Smooth muscle cell (in vitro differentiated cells): ENCODE results near the gene EHD4. TPM values are rescaled to one million over a fixed set of nuclear protein-coding genes. Genes with fewer than 3 reads are reported as not detected.

Experiments used
- DNase-seq: peaks from one replicate; lab custom pipeline; 2025; ENCODE audit not compliant: unreplicated experiment; lab: John Stamatoyannopoulos, UW
- H2AFZ ChIP-seq: fragments of 200-600 bp; sonication (generic); 2 replicates; pipeline ENCODE4 v1.6.0; 2016; ENCODE audit warnings: antibody characterized with exemption, low read depth, mild to moderate bottlenecking
- H3F3A ChIP-seq: fragments of 200-600 bp; sonication (generic); 2 replicates; pipeline ENCODE4 v1.6.0; 2017; ENCODE audit warnings: antibody characterized with exemption, low read depth
- H3K27ac ChIP-seq: fragments of 200-600 bp; sonication (generic); 2 replicates; pipeline ENCODE4 v1.5.1; 2016; ENCODE audit warnings: low read depth, mild to moderate bottlenecking
- H3K27me3 ChIP-seq: fragments of 200-600 bp; sonication (generic); 2 replicates; pipeline ENCODE4 v1.6.1; 2016; ENCODE audit warnings: low read depth, mild to moderate bottlenecking
- H3K36me3 ChIP-seq: fragments of 200-600 bp; sonication (generic); 2 replicates; pipeline ENCODE4 v1.5.1; 2016; ENCODE audit warnings: low read depth
- H3K4me1 ChIP-seq: fragments of 200-600 bp; sonication (generic); 2 replicates; pipeline ENCODE4 v1.5.1; 2016; ENCODE audit warnings: low read depth
- H3K4me2 ChIP-seq: fragments of 200-600 bp; sonication (generic); 2 replicates; pipeline ENCODE4 v1.6.0; 2016; ENCODE audit warnings: mild to moderate bottlenecking
- H3K4me3 ChIP-seq: fragments of 200-600 bp; sonication (generic); 2 replicates; pipeline ENCODE4 v1.5.1; 2016; ENCODE audit warnings: mild to moderate bottlenecking
- H3K79me2 ChIP-seq: fragments of 200-600 bp; sonication (generic); 2 replicates; pipeline ENCODE4 v1.6.0; 2016; ENCODE audit warnings: low read depth, mild to moderate bottlenecking
- H3K9ac ChIP-seq: fragments of 200-600 bp; sonication (generic); 2 replicates; pipeline ENCODE4 v1.6.0; 2016; ENCODE audit warnings: low read depth
- H3K9me3 ChIP-seq: fragments of 200-600 bp; sonication (generic); replicated peaks from 2 replicates; pipeline ENCODE4 v1.5.1; 2016; ENCODE audit warnings: low read depth
- H4K20me1 ChIP-seq: fragments of 200-600 bp; sonication (generic); 2 replicates; pipeline ENCODE4 v1.6.0; 2016; ENCODE audit warnings: low read depth
- WGBS: methylation state at CpG from one replicate; pipeline ENCODE4 v1.1.7; 2016; ENCODE audit warnings: low lambda C conversion rate; 5-methylcytosine and 5-hydroxymethylcytosine counted together
- polyA plus RNA-seq: library from polyadenylated mRNA; unstranded; fragments of >200 nt; fragmentation: Nextera tagmentation; extraction: Ambion mirVana; gene quantifications from 2 replicates; pipeline ENCODE4 v1.2.1, GENCODE V29; 2016
- total RNA-seq: library from RNA; depleted of rRNA; stranded (reverse); fragments of >200 nt; gene quantifications from 2 replicates; pipeline ENCODE4 v1.2.3, GENCODE V29; 2014
- TF ChIP-seq, protein P1 (sequence below): fragments of 200-600 bp; sonication (generic); IDR thresholded peaks from 2 replicates; pipeline ENCODE4 v1.5.1; 2017; ENCODE audit warnings: borderline replicate concordance, mild to moderate bottlenecking, antibody characterized with exemption; ENCODE audit not compliant: insufficient read depth, poor library complexity, severe bottlenecking

EHD4 gene
- total and polyA plus RNA-seq, 2 experiments from 2014 or later, result 11.5 to 15.8 TPM

DNA sequence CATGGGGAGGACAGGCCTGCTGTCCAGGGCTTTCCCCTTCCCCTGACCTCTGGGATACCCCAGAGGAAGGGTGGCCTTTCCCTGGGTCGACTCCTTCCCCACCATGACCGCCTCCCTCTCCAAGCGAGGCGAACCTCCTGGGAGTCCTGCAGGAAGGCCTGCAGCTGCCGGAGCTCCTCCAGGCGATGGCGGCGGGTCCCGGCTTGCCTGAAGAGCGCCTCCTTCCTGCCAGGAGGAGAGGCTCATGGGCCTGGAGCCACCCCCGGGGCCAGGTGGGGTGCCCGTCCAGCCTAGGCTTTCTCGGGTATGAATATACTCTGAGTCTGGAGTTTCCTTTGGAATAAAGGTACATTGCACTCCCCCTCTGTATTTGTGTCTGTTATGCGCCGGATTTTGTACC, 113.6 kb downstream of the EHD4 start:
- no peak for DNase-seq
- Histone ChIP-seq H3K9ac (no peak overlapping the region), H3F3A (no peaks in the 10 kb centered on the region)

DNA sequence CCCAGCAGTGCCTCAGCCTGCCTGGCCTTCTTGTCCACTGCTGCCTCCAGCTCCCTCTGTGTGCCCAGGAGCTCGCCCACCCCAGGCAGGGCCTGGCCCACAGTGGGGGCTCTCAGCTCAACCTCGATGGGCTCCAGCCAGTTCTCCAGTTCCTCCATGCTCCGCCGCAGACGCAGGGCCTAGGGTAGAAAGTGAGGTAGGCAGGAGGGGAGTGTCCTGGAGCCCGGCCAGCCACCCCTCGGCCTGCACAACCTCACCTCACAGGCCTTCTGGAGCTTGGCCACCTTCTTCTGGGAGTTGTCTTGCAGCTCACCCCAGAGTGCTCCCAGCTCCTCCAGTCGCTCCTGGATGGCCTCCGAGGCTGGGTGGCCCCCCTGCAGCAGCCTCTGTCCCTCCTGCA, 115.0 kb downstream of the EHD4 start:
- Histone ChIP-seq H4K20me1 (no peaks in the 10 kb centered on the region), H3K4me2 (no peak overlapping the region), H2AFZ (no peak overlapping the region), H3K9me3 (no peaks in the 10 kb centered on the region), H3F3A (no peaks in the 10 kb centered on the region), H3K79me2 (no peaks in the 10 kb centered on the region), H3K4me3 (no peak overlapping the region), H3K27ac (no peak overlapping the region), H3K4me1 (no peaks in the 10 kb centered on the region), H3K36me3 (no peaks in the 10 kb centered on the region), H3K27me3 (no peaks in the 10 kb centered on the region), H3K9ac (no peak overlapping the region)
- WGBS, result 94% methylated on average over 9 of the region's 9 CpGs
- DNase-seq, result no peak
- TF ChIP-seq, protein P1, sequence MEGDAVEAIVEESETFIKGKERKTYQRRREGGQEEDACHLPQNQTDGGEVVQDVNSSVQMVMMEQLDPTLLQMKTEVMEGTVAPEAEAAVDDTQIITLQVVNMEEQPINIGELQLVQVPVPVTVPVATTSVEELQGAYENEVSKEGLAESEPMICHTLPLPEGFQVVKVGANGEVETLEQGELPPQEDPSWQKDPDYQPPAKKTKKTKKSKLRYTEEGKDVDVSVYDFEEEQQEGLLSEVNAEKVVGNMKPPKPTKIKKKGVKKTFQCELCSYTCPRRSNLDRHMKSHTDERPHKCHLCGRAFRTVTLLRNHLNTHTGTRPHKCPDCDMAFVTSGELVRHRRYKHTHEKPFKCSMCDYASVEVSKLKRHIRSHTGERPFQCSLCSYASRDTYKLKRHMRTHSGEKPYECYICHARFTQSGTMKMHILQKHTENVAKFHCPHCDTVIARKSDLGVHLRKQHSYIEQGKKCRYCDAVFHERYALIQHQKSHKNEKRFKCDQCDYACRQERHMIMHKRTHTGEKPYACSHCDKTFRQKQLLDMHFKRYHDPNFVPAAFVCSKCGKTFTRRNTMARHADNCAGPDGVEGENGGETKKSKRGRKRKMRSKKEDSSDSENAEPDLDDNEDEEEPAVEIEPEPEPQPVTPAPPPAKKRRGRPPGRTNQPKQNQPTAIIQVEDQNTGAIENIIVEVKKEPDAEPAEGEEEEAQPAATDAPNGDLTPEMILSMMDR, result no peak

More for the DNA sequence above, 113.6 kb downstream of the EHD4 start:
- Histone ChIP-seq H3K36me3 (no peaks in the 10 kb centered on the region), H3K27me3 (no peaks in the 10 kb centered on the region), H3K4me2 (no peak overlapping the region), H3K4me1 (no peaks in the 10 kb centered on the region), H2AFZ (no peak overlapping the region), H3K27ac (no peak overlapping the region), H3K79me2 (no peaks in the 10 kb centered on the region), H3K4me3 (no peak overlapping the region), H4K20me1 (no peaks in the 10 kb centered on the region), H3K9me3 (no peaks in the 10 kb centered on the region)
- TF ChIP-seq, protein P1, result no peak
- 94% methylated on average over 15 of the region's 15 CpGs for WGBS

DNA sequence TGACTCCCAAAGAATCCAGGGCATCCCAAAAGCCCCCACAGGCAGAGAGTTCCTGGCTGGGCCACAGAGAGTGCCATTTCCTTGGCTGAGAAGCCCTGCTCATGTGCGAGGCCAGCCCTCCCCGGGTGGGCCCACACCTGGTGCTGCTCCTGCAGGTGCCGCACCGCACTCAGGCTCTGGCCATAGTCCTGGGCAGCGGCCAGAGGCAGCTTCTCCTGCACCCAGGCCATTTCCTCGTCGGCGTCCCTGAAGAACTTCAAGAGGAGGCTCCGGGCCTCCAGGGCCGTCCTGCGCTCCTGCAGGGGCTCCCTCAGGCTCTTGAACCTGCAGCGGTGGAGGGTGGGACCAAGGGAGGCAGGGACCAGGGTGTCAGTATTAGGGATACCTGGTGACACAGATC, 115.6 kb downstream of the EHD4 start:
- Histone ChIP-seq H3K36me3 (no peaks in the 10 kb centered on the region), H3K9me3 (no peaks in the 10 kb centered on the region), H3K27ac (no peak overlapping the region), H3K4me1 (no peaks in the 10 kb centered on the region), H3K9ac (no peak overlapping the region), H3K79me2 (no peaks in the 10 kb centered on the region), H3K4me2 (no peak overlapping the region), H3K27me3 (no peaks in the 10 kb centered on the region), H3F3A (no peaks in the 10 kb centered on the region), H4K20me1 (no peaks in the 10 kb centered on the region), H2AFZ (no peak overlapping the region), H3K4me3 (no peak overlapping the region)
- no peak for DNase-seq
- TF ChIP-seq, protein P1, result no peak
- 95% methylated on average over 12 of the region's 12 CpGs for WGBS

DNA sequence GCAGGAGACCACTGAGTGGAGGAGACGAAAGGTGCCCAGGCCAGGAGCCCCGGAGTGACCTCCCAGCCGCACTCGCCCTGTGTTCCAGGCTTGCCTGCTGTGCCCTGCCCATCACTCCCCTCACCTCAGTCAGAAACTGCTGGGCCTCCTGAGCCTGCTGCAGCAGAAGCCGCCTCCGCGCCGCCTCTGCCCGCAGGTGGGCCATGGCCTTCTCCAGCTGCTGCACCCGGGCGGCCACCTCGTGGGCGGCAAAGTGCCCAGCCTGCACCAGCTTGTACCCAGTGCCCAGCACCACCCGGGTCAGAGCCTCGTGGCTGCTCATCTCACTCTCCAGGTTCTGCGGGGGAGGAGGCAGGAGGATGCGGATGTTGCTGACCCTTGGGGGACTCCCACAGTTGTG, 116.1 kb downstream of the EHD4 start:
- WGBS, result 95% methylated on average over 17 of the region's 17 CpGs
- TF ChIP-seq, protein P1, result no peak

More for the DNA sequence above, 116.1 kb downstream of the EHD4 start:
- DNase-seq, result no peak
- Histone ChIP-seq H3K4me1 (no peaks in the 10 kb centered on the region), H3K27me3 (no peaks in the 10 kb centered on the region), H3K79me2 (no peaks in the 10 kb centered on the region), H3K4me3 (no peak overlapping the region), H4K20me1 (no peaks in the 10 kb centered on the region), H3K27ac (no peak overlapping the region), H3K36me3 (no peaks in the 10 kb centered on the region), H3K9me3 (no peaks in the 10 kb centered on the region), H3K9ac (no peak overlapping the region), H3F3A (no peaks in the 10 kb centered on the region), H3K4me2 (no peak overlapping the region), H2AFZ (no peak overlapping the region)
